ENCODE data around the gene TAF5L.
A peak's percentile ranks its signal among the peaks of the same experiment; 100 is the strongest.

TAF5L gene

GRCh38 chr1:229664133-229664689 is 38.3 kb upstream of the TAF5L start:
- TF ChIP-seq CEBPB (IDR thresholded peaks at IDR 0.05), result no peak
- no peak for TF ChIP-seq USF1 (IDR thresholded peaks at IDR 0.05)
- TF ChIP-seq REST (IDR thresholded peaks at IDR 0.05; ENCODE audit: low read depth), result no peak

GRCh38 chr1:229661897-229662296 is 36.0 kb upstream of the TAF5L start:
- no peak for TF ChIP-seq REST (IDR thresholded peaks at IDR 0.05; ENCODE audit: low read depth)

- TF ChIP-seq NFIC (IDR thresholded peaks at IDR 0.05), result peak; percentile 26; the same call in 1 of the 2 replicates
- peak; percentile 93 for TF ChIP-seq RAD21 (IDR thresholded peaks at IDR 0.05; ENCODE audit: low read depth)
- no peak for TF ChIP-seq TEAD4 (IDR thresholded peaks at IDR 0.05)
These were observed 35.3 kb upstream of the TAF5L start for GRCh38 chr1:229661022-229661877.

GRCh38 chr1:229657993-229658755 is 32.3 kb upstream of the TAF5L start:
- TF ChIP-seq RAD21 (IDR thresholded peaks at IDR 0.05; ENCODE audit: low read depth), result no peak
- TF ChIP-seq REST (IDR thresholded peaks at IDR 0.05; ENCODE audit: low read depth), result no peak
- TF ChIP-seq CREB1 (IDR thresholded peaks at IDR 0.05; ENCODE audit: low read depth), result no peak
- no peak for TF ChIP-seq TCF12 (IDR thresholded peaks at IDR 0.05; ENCODE audit: low read depth)
- no peak for TF ChIP-seq MAX (IDR thresholded peaks at IDR 0.05)
- no peak for TF ChIP-seq FOXM1 (IDR thresholded peaks at IDR 0.05; ENCODE audit: borderline replicate concordance, low read depth)
- no peak for TF ChIP-seq EP300 (IDR thresholded peaks at IDR 0.05; ENCODE audit: borderline replicate concordance)
- no peak for TF ChIP-seq EGR1 (IDR thresholded peaks at IDR 0.05)
- TF ChIP-seq NFIC (IDR thresholded peaks at IDR 0.05), result no peak
- TF ChIP-seq YY1 (IDR thresholded peaks at IDR 0.05; ENCODE audit: low read depth), result no peak
- TF ChIP-seq TEAD4 (IDR thresholded peaks at IDR 0.05), result no peak
- TF ChIP-seq USF1 (IDR thresholded peaks at IDR 0.05), result no peak
- no peak for TF ChIP-seq TAF1 (IDR thresholded peaks at IDR 0.05; ENCODE audit: low read depth)
- no peak for TF ChIP-seq CEBPB (IDR thresholded peaks at IDR 0.05)
- TF ChIP-seq ZBTB7A (IDR thresholded peaks at IDR 0.05; ENCODE audit: low read depth), result no peak

- TF ChIP-seq CEBPB (IDR thresholded peaks at IDR 0.05) (no peak), RAD21 (IDR thresholded peaks at IDR 0.05; ENCODE audit: low read depth) (no peak), TCF12 (IDR thresholded peaks at IDR 0.05; ENCODE audit: low read depth) (no peak), USF1 (IDR thresholded peaks at IDR 0.05) (no peak), FOXM1 (IDR thresholded peaks at IDR 0.05; ENCODE audit: borderline replicate concordance, low read depth) (no peak), CREB1 (IDR thresholded peaks at IDR 0.05; ENCODE audit: low read depth) (no peak), TEAD4 (IDR thresholded peaks at IDR 0.05) (no peak), TAF1 (IDR thresholded peaks at IDR 0.05; ENCODE audit: low read depth) (no peak), REST (IDR thresholded peaks at IDR 0.05; ENCODE audit: low read depth) (no peak), EP300 (IDR thresholded peaks at IDR 0.05; ENCODE audit: borderline replicate concordance) (no peak), ZBTB7A (IDR thresholded peaks at IDR 0.05; ENCODE audit: low read depth) (no peak), MAX (IDR thresholded peaks at IDR 0.05) (no peak), NFIC (IDR thresholded peaks at IDR 0.05) (no peak), EGR1 (IDR thresholded peaks at IDR 0.05) (no peak), YY1 (IDR thresholded peaks at IDR 0.05; ENCODE audit: low read depth) (no peak)
These were observed 29.9 kb upstream of the TAF5L start for GRCh38 chr1:229655781-229656180.

Measured in Ishikawa (cell line).